ENCODE results near the gene WDR27. TPM values are rescaled to one million over a fixed set of nuclear protein-coding genes. Genes with fewer than 3 reads are reported as not detected.

WDR27 gene
- polyA plus RNA-seq, 3 donors: 0.95 to 20.5 (median 2.0) TPM

- Mint-ChIP-seq H3K9me3 (peaks cover 13 to 26% (median 19%) of the 10 kb centered on the region in 7 donors), H3K27me3 (ENCODE audit: low read depth in 3 of 3) (no peaks in the 10 kb centered on the region), H3K36me3 (peaks cover 2 to 5% of the 10 kb centered on the region in 2 donors), H3K4me3 (no peak overlapping the region), H3K4me1 (no peaks in the 10 kb centered on the region), H3K27ac (no peak overlapping the region)
- Histone ChIP-seq H4K20me1 (ENCODE audit: insufficient read depth, low read length) (no peaks in the 10 kb centered on the region), H3K9ac (ENCODE audit: insufficient read depth, low read length, poor library complexity, severe bottlenecking) (no peak overlapping the region), H3K27me3 (ENCODE audit: control insufficient read depth in 2 of 2, insufficient read depth in 2 of 2, low read length in 2 of 2) (no peaks in the 10 kb centered on the region), H3K27ac (ENCODE audit: low read depth in 1 of 2, low read length in 2 of 2) (no peak overlapping the region), H3K4me1 (ENCODE audit: control insufficient read depth in 1 of 2, insufficient read depth in 2 of 2, low read length in 2 of 2) (no peaks in the 10 kb centered on the region), H2AFZ (ENCODE audit: insufficient read depth, low read depth, low read length, poor library complexity, severe bottlenecking) (no peak overlapping the region), H3K4me2 (replicated peaks; ENCODE audit: extremely low read depth, low read length, poor library complexity, severe bottlenecking) (no peak overlapping the region), H3K4me3 (replicated peaks in 1 of 3; ENCODE audit: low read depth in 2 of 3, low read length in 3 of 3) (no peak overlapping the region), H3K79me2 (ENCODE audit: insufficient read depth, low read length) (no peaks in the 10 kb centered on the region), H3K36me3 (replicated peaks in 1 of 2; ENCODE audit: control insufficient read depth in 1 of 2, insufficient read depth in 2 of 2, low read length in 2 of 2) (no peaks in the 10 kb centered on the region), H3K9me3 (replicated peaks in 1 of 2; ENCODE audit: control insufficient read depth in 1 of 2, insufficient read depth in 1 of 2, low read length in 2 of 2) (peaks cover 20 to 29% of the 10 kb centered on the region in 2 donors)
- DNase-seq: no peak
- intact Hi-C loops (cut with micrococcal nuclease): no loop called here
- WGBS (ENCODE audit: insufficient coverage): 98% methylated on average over 6 of the region's 10 CpGs
- TF ChIP-seq, protein P1, sequence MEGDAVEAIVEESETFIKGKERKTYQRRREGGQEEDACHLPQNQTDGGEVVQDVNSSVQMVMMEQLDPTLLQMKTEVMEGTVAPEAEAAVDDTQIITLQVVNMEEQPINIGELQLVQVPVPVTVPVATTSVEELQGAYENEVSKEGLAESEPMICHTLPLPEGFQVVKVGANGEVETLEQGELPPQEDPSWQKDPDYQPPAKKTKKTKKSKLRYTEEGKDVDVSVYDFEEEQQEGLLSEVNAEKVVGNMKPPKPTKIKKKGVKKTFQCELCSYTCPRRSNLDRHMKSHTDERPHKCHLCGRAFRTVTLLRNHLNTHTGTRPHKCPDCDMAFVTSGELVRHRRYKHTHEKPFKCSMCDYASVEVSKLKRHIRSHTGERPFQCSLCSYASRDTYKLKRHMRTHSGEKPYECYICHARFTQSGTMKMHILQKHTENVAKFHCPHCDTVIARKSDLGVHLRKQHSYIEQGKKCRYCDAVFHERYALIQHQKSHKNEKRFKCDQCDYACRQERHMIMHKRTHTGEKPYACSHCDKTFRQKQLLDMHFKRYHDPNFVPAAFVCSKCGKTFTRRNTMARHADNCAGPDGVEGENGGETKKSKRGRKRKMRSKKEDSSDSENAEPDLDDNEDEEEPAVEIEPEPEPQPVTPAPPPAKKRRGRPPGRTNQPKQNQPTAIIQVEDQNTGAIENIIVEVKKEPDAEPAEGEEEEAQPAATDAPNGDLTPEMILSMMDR (IDR thresholded peaks at IDR 0.05): no peak
Measured at GRCh38 chr6:169620171-169621130, 81.4 kb downstream of the WDR27 start.

GRCh38 chr6:169619650-169620049, 82.2 kb downstream of the WDR27 start:
- Histone ChIP-seq H3K36me3 (replicated peaks in 1 of 2; ENCODE audit: control insufficient read depth in 1 of 2, insufficient read depth in 2 of 2, low read length in 2 of 2) (no peaks in the 10 kb centered on the region), H3K27ac (ENCODE audit: low read depth in 1 of 2, low read length in 2 of 2) (no peak overlapping the region), H2AFZ (ENCODE audit: insufficient read depth, low read depth, low read length, poor library complexity, severe bottlenecking) (no peak overlapping the region), H3K9ac (ENCODE audit: insufficient read depth, low read length, poor library complexity, severe bottlenecking) (no peak overlapping the region), H3K79me2 (ENCODE audit: insufficient read depth, low read length) (no peaks in the 10 kb centered on the region), H3K27me3 (ENCODE audit: control insufficient read depth in 2 of 2, insufficient read depth in 2 of 2, low read length in 2 of 2) (no peaks in the 10 kb centered on the region), H3K4me1 (ENCODE audit: control insufficient read depth in 1 of 2, insufficient read depth in 2 of 2, low read length in 2 of 2) (no peaks in the 10 kb centered on the region), H4K20me1 (ENCODE audit: insufficient read depth, low read length) (no peaks in the 10 kb centered on the region), H3K4me2 (replicated peaks; ENCODE audit: extremely low read depth, low read length, poor library complexity, severe bottlenecking) (no peak overlapping the region), H3K9me3 (replicated peaks in 1 of 2; ENCODE audit: control insufficient read depth in 1 of 2, insufficient read depth in 1 of 2, low read length in 2 of 2) (peaks cover 13 to 21% of the 10 kb centered on the region in 2 donors), H3K4me3 (replicated peaks in 1 of 3; ENCODE audit: low read depth in 2 of 3, low read length in 3 of 3) (no peak overlapping the region)
- WGBS (ENCODE audit: insufficient coverage): no CpG with 5 or more reads among the region's 1 CpG
- peaks cover 2 to 5% of the 10 kb centered on the region in 2 donors for H3K36me3 Mint-ChIP-seq
- TF ChIP-seq, protein P1 (IDR thresholded peaks at IDR 0.05): no peak
- no peaks in the 10 kb centered on the region for H3K4me1 Mint-ChIP-seq
- no peak overlapping the region for H3K27ac Mint-ChIP-seq
- no peaks in the 10 kb centered on the region for H3K27me3 Mint-ChIP-seq (ENCODE audit: low read depth in 3 of 3)
- no peak for DNase-seq
- intact Hi-C loops (cut with micrococcal nuclease): no loop called here
- H3K9me3 Mint-ChIP-seq: peaks cover 10 to 23% (median 20%) of the 10 kb centered on the region in 7 donors
- no peak overlapping the region for H3K4me3 Mint-ChIP-seq

Measured in CD14-positive monocyte (primary cell).